ENCODE data around the gene PRKCE.

DNA sequence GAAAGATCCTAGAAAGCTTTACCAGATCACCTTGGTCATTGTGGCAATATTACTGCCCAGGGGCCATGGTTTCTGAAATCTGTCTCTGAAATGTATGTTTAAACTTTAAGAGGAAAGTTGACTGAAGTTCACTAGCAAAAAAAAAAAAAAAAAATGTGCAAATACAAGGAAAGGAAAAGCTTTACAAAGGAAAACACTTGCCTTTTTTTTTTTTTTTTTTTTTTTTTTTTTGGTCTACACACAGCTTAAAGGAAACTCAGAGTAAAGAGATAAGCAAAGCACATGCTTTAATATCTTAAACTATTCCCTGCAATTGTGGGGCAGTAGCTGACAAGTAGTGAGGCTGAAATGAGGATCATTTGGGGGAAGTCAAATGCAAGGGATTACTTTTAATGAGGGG, 471.5 kb downstream of the PRKCE start:
- TF ChIP-seq, protein P1, sequence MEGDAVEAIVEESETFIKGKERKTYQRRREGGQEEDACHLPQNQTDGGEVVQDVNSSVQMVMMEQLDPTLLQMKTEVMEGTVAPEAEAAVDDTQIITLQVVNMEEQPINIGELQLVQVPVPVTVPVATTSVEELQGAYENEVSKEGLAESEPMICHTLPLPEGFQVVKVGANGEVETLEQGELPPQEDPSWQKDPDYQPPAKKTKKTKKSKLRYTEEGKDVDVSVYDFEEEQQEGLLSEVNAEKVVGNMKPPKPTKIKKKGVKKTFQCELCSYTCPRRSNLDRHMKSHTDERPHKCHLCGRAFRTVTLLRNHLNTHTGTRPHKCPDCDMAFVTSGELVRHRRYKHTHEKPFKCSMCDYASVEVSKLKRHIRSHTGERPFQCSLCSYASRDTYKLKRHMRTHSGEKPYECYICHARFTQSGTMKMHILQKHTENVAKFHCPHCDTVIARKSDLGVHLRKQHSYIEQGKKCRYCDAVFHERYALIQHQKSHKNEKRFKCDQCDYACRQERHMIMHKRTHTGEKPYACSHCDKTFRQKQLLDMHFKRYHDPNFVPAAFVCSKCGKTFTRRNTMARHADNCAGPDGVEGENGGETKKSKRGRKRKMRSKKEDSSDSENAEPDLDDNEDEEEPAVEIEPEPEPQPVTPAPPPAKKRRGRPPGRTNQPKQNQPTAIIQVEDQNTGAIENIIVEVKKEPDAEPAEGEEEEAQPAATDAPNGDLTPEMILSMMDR (IDR thresholded peaks at IDR 0.05) = no peak
- no peak for TF ChIP-seq POLR2A (IDR thresholded peaks at IDR 0.05)
- TF ChIP-seq EP300 (IDR thresholded peaks at IDR 0.05) = no peak

Measured in sigmoid colon (tissue), 4 donors.